ENCODE measurements around the gene CCNE1. TPM values are rescaled to one million over a fixed set of nuclear protein-coding genes. Genes with fewer than 3 reads are reported as not detected.
"Not testable (repeated sequence)": the region's sequence is repeated elsewhere in the genome, so short reads cannot be mapped to it uniquely, and the experiment has no call there.

CCNE1 gene
- polyA plus RNA-seq, 10 donors = 16.3 to 27.0 (median 22.6) TPM

DNA sequence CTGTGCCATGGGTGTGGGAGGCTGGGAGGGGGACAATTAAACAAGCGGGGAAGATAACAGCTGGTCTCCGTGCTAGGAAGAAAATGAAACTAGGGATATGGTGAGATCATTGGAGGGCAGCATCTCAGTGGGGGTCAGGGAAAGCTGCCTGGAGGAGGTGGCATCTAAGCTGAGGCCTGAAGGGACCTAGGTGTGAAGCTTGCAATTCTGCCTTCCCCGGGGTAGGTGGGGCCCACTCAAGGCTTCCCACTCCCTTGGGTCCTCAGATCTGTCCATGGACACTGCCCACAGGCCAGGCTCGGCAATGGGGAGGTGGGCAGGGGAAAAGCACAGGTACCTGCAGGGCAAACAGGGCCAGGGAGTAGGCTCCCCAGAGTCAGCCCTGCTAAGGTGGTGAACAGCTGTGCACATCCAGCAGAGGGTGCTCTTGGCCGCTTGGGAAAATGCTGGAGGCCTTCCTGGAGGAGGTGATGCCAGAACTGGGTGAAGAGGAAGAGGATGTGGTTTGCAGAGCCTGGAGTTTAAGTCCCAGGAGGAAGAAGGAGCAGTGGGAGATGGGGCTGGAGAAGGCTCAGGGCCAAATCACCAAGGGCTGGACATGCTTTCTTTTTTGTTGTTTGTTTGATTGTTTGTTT is 25.7 kb upstream of the CCNE1 start:
- no peak for DNase-seq

DNA sequence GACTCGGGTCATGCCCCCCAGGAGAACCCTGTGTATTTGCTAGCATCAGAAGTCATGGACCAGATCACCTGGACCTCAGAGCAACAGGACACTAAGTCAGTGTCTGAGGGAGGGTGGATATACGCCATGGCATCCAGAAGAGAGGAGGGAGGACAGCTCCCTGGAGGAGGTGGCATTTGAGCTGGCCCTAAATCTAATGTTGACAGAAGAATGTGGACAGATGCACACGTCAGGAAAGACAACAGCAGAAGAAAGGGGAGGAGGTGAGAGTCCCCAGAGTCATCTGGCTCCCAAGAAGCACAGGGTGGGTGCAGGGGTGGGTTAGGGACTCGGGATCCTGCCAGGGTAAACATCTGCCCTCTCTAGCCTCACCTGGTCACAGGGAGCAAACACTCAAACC is 24.5 kb upstream of the CCNE1 start:
- no peak for DNase-seq

DNA sequence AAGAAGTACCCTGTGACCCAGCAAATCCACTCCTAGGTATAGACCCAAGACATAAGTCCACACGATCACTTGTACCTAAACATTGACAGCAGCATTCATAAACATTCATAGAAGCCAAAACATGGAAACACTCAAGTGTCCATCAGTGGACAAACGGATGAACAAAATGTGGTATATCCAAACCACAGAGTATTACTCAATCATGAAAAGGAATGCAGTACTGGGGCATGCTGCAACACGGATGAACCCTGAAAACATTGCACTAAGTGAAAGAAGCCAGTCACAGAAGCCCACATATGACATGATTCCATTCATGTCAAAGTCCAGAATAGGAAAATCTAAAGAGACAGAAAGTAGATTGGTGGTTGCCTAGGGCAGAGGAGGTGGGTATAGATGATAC is 22.8 kb upstream of the CCNE1 start:
- no peak for DNase-seq

DNA sequence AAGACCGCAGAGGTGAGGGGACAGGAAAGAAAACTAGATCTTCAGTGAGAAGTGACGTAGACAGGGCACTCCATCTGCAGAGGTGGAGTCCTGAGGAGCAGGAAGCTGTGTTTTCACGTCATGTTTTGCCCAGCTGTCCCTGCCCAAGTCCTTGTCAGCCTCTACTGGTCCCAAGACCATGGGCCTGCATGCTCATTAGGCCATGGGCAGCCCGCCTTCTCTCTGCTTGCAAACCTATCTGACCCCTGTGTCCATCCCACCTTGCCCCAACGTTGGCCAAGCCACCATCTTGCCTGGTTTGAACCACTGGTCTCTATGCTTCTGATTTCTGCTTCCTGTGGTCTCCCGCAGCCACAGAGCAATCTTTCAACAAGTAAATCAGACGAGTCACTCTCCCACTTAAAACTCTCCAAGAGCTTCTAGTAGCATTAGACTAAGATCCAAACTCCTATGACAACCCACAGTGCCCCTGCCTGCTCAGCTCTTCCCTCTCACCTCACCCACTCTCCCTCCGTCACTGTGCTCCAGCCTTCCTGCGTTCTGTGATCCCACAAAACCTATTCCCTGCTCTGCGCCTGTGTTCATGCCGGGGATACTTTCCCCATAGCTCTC is 18.6 kb upstream of the CCNE1 start:
- DNase-seq = no peak

DNA sequence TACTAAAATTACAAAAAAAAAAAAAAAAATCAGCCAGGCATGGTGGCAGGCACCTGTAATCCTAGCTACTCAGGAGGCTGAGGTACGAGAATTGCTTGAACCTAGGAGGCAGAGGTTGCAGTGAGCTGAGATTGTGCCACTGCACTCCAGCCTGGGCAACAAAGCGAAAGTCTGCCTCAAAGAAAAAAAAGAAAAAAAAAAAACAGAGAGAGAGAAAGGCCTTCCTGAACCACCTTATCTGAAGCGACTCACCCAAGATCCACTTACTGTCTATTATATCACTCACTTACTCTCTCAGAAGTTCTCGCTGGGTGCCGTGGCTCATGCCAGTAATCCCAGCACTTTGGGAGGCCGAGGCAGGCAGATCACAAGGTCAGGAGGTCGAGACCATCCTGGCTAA is 17.3 kb upstream of the CCNE1 start:
- DNase-seq = not testable (repeated sequence)

DNA sequence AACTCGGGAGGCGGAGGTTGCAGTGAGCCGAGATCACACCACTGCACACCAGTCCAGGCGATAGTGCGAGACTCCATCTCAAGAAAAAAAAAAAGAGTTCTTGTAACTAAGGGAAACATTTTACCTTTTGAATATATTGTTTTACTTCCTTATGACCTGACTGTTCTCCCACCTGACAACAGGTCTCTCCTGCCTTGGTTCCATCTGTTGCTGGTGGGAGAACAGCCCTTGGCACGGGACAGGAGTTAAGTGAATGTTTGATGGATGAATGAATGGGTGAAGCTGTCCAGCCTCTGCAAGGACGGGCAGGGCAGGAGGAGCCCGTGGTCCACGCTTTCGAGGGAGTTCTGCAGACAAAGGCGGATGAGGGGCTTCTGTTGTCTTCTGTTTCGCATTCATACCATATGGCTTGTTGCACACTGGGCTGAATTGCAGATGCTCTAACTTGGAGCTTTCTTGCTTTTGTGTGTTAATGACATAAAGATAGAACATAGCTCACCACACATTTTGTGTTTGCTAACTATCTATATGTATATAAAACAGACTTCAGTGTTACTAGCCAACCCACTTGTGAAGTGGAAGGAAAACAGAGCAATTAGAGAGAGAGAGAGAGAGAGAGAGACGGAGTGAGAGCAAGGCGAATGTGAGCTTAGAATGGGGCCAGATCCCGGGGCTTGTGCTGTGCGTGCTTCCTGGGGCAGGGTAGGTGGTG is 16.2 kb upstream of the CCNE1 start:
- DNase-seq = no peak

DNA sequence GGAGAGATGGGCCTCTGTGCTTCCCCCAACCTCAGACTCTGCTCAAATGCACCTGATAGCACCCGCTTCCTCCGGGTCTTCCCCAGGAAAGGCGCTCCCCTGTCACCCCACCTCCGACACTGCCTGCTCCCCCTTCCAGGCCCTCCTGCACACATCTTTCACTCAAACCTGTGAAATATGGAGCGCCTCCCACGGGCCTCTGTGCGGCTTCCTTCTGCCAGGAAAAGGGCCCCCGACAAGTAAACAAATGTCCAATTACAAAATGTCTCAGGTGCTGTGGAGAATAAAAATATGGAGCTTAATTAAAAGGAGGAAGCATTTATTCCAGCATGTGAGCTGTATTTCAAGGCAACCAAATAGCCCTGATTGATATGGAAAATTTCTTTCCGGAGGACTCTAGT is 15.6 kb upstream of the CCNE1 start:
- no peak for DNase-seq

DNA sequence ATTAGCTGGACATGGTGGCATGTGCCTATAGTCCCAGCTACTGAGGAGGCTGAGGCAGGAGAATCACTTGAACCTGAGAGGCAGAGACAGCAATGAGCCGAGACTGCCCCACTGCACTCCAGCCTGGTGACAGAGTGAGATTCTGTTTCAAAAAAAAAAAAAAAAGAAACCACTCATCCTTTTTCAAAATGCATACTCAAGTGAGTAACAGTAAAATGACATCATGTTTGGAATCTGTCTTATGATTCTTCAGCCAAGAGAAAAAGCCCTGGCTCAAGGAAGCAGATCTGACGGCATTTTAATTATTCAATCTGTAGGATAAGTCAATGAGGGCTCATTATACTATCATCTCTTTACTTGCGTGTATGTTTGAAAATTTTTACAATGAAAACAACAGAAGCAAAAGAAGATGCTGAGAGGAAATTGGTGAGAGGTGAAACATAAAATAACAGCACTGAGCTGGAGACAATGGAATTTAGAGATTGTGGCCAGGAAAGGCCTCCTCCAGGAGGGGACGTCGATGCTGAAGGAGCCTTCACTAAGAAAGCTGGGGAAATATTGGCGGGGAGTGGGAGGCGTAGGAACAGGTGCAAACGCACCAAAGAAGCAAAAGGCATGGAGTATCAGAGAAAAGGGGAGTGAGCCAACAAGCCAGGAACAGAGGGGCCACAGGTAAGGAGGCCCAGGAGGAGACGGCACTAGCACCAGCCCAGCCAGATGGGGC is 12.9 kb upstream of the CCNE1 start:
- peak; percentile 56 to 91 (median 82) for DNase-seq

DNA sequence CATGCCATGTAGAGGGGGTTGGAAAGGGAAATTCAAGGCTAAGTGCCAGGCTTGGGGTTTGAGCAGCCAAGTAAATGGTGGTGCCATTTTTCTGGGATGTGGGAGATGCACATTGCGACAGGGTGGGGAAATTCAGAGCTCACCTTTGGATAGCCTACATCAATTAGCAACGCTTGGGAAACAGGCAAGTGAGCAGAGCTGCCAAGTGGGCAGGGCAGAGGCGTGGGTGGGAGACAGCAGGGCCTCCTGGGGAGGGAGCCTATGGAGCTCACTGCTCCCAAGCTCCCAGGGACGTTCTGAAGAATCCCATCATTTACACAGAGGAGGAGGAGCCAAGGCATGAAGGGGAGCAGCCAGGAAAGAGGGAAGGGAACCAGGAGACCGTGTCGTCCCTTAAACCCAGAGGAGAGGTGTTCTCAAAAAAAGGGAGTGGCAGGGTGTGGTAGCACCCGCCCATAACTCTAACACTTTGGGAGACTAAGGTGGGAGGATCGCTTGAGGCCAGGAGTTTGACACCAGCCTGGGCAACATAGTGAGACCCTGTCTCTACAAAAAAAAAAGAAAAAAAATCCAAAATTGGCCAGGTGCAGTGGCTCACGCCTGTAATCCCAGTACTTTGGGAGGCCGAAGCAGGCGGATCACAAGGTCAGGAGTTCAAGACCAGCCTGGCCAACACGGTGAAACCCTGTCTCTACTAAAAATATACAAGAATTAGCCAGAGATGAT is 11.5 kb upstream of the CCNE1 start:
- no peak for DNase-seq

DNA sequence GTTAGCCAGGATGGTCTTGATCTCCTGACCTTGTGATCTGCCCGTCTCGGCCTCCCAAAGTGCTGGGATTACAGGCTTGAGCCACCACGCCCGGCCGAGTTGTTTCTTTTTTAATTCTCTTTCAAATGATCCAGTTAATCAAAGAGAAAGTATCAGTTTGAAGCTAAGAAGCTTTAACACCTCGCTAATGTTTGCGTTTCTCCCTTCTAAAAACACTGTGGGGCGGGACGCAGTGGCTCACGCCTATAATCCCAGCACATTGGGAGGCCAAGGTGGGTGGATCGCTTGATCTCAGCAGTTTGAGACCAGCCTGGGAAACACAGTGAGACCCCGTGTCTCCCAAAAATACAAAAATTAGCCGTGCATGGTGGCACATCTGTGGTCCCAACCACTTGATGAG is 7.8 kb upstream of the CCNE1 start:
- DNase-seq = not testable (repeated sequence)

DNA sequence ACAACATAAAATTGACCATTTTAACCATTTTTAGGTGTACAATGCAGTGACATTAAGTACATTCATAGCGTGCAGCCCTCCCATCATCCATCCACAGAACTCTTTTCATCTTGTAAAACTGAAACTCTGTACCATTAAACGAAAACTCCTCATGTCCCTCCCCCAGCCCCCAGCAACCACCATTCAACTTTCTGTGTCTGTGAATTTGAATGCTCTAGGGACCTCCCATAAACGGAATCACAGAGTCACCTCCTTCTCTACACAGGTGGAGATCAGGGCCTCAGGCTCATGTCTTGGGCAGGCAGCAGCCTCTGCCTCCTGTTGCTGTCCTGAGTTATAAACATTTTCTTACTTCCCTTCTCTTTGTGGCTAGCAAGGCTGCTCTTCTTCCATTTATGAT is 7.3 kb upstream of the CCNE1 start:
- no peak for DNase-seq

DNA sequence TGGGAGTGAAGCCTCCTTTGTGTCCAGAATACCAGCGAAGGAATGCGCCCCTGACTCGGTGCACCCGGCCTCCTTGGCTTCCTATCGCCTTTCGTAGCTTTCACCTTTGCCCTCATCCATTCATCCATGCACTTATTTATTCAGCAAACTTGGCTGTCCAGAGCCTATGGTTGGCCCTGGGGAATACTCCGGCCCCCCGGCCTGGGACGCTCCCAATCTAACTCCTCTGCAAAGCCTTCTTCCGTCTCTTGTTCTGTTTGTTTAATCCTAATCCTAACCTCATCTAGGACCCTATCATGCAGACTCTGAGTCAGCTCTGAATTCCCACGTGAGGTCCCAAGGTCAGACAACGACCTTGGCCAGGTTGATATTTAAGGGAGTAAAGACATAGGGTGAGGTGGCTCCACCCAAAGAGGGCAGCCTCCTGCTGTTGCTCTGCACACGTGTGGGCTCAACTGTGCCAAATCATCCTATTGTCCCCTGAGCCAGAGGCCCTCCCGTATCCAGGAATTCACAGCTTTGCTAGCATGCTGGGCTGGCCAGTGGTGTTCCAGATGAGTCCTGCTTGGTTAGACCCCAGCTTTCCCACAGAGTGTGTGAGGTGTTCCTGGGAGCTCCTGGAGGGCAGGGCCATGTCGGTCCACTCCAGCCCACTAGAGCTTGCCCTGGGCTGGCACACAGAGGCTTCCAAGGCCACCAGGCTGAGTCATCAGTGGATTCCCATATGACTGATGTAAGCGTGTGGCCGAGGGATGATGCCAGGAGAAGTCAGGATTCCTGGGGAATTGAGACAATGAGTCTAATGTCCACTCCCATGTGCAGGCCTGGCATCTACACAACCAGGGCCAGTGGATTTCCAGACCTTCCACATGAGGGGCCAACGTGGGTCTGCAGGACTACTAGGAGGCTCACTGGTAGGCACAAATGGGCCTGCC is 6.5 kb upstream of the CCNE1 start:
- peak; percentile 22 to 79 (median 53) for DNase-seq

DNA sequence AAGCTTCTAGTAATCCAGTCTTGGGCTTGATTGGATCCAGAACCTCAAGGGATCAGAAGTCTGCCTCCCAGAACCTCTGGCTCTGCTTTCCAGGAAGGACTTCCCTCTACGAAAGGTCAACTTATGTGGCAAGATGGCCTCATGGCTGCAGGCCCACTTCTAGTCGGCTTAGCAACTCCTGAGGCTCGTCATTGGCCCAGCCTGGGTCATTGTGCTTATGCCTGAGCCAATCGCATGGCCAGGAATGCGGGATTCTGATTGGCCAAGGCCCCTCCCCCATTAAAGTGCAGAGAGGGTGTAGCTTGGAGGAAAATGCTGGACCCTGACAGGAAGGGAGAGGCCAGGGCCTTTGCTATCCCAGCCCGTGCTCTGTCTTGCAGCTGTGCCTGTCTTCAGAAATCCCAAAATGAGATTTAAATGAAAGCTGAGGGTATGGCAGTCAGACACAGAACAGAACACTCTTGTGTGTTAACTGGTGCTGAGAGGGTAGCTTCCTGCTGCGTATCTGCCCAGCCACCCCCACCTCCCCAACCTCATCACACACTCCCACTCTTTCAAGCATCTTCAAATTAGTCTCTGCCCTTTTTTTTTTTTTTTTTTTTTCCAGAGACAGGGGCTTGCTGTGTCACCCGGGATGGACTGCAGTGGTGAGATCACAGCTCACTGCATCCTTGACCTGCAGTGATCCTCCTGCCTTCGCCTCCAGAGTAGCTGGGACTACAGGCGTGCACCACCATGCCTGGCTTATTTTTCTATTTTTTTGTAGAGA is 5.5 kb upstream of the CCNE1 start:
- DNase-seq = peak; percentile 84 to 98 (median 95)

DNA sequence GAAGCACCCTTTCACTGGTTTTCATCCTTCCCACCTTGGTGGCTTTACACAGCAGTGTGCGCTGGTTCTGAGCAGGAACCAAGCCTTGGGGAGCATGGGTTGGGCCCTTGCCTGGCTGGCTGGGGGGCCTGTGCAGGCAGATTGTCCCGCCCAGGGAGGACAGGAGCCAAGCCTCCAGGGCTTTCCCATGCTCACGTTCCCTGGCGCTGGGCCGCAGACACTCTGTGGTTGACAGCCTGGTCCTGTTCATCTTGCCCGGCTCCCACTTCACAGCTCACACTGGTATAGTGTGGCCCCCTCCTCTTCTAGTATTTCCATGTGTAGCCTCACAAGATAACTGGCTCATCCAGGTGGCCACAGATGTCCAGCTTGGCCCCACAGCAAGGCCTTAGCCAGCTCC is 4.6 kb upstream of the CCNE1 start:
- DNase-seq = no peak

DNA sequence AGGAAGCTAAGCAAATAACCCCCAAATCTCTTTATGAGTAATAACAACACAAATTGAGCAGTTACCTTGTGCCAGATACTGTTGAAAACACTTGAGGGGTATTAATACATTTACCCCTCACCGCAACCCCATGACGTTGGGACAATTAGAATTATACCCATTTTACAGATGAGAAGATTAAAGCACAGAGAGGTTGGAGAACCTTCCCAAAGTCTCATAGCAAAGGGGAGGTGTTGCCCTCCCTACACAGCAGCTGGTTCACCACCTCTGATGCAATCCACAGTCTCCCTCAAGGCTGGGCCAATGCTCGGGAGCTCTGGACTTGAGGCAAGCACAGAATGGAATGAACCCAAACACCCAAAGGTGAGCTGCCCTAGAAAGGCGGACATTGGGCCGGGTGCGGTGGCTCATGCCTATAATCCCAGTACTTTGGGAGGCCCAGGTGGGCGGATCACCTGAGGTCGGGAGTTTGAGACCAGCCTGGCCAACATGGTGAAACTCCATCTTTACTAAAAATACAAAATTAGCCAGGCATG is 3.9 kb upstream of the CCNE1 start:
- no peak for DNase-seq

DNA sequence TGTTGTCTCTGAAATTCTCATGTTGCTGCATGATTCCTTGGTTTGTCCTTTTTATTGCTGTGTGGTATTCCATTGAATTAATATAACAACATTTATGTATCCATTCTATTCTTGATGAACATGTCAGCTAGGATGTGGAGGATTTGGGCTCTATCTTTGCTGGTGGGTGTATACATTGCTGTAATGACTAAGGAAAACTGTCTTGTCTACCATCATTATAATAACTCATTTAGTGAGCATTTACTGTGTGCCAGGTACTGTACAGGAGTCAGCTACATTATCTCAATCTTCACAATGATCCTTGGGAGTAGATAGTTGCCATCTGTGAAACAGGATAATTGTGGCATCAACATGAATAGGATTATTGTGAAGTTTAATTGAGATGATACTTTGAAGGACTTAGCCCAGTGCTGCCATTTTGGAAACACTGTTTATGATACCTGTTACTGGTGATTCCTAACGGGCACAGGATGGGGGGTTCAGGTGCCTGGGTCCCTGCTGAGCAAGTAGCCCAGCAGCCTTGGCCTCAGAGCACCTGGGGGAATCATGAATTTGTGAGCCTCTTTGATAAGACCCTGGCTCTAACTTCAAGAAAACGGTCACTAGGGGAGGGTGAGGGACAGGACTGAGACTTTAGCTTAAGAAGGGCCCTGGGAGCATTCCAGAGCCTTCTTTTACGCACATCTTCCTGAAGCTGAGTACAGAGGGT is 1.8 kb upstream of the CCNE1 start:
- no peak for DNase-seq

DNA sequence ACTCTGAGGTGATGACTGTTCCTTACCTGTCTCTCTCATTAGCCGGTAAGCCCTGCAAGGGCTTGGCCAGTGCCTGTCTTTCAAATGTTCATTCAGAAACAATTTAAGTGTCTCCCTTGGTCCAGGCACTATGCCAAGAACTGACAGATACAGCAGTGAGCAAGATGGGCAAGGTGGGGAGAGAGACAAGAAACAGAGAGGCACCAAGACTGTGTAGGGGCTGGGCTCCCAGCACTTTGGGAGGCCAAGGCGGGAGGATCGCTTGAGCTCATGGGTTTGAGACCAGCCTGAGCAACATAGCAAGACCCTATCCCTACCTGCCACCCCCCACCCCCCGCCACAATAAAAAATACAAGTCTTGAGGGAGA is 1.3 kb upstream of the CCNE1 start:
- peak in 2 of 3 donors; percentile 19 to 56 for DNase-seq

DNA sequence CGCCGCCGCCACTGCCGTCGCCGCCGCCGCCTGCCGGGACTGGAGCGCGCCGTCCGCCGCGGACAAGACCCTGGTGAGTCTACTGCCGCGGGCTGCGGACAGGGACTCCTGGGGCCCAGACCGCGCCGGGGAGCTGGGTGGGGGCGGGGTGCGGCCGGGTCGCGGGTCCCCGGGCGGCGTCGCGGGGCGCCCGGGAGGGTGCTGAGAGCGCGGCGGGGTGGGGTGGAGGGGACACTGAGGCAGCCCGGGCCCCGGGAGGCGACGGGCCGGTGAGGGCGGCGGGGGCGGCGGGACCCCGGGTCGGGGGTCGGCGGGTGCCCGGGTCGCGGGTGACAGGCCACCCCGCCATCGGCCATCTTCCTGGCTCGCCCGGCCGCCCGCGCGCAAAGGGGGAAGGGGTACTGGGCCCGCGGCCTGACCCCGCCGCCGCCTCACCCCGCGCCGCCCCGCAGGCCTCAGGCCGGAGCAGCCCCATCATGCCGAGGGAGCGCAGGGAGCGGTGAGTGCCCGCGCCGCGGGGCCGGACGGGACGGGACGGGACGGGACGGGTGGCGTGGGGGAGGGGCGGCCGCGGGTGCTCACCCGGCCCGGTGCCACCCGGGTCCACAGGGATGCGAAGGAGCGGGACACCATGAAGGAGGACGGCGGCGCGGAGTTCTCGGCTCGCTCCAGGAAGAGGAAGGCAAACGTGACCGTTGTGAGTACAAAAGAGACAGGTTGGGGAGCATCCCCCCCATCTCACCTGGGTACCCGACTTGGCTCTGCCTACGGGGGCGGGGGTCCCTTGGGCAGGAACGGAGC is 489 bp downstream of the CCNE1 start:
- no peak for DNase-seq

All from muscle of back (tissue), 11 donors.